Mucosa of stomach (tissue), 1 donor: ENCODE measurements around the gene EHD1.

Experiments
- H3K27me3 ChIP-seq: one replicate; pipeline ENCODE4 v1.7.0; 2013; ENCODE audit warnings: mild to moderate bottlenecking, low read length; ENCODE audit not compliant: control insufficient read depth, insufficient read depth
- H3K36me3 ChIP-seq: one replicate; pipeline ENCODE4 v1.7.0; 2013; ENCODE audit warnings: low read length; ENCODE audit not compliant: control insufficient read depth, insufficient read depth
- H3K4me1 ChIP-seq: one replicate; pipeline ENCODE4 v1.7.0; 2013; ENCODE audit warnings: mild to moderate bottlenecking, low read length; ENCODE audit not compliant: control insufficient read depth, insufficient read depth
- H3K4me3 ChIP-seq: one replicate; pipeline ENCODE4 v1.7.0; 2013; ENCODE audit warnings: low read length
- H3K9ac ChIP-seq: one replicate; pipeline ENCODE4 v1.7.0; 2013; ENCODE audit warnings: mild to moderate bottlenecking, low read length, moderate library complexity
- H3K9me3 ChIP-seq: one replicate; pipeline ENCODE4 v1.7.0; 2013; ENCODE audit warnings: mild to moderate bottlenecking, low read length, moderate library complexity; ENCODE audit not compliant: control insufficient read depth
- donor health status: Pancreatic carcinoma.

The EHD1 gene

DNA sequence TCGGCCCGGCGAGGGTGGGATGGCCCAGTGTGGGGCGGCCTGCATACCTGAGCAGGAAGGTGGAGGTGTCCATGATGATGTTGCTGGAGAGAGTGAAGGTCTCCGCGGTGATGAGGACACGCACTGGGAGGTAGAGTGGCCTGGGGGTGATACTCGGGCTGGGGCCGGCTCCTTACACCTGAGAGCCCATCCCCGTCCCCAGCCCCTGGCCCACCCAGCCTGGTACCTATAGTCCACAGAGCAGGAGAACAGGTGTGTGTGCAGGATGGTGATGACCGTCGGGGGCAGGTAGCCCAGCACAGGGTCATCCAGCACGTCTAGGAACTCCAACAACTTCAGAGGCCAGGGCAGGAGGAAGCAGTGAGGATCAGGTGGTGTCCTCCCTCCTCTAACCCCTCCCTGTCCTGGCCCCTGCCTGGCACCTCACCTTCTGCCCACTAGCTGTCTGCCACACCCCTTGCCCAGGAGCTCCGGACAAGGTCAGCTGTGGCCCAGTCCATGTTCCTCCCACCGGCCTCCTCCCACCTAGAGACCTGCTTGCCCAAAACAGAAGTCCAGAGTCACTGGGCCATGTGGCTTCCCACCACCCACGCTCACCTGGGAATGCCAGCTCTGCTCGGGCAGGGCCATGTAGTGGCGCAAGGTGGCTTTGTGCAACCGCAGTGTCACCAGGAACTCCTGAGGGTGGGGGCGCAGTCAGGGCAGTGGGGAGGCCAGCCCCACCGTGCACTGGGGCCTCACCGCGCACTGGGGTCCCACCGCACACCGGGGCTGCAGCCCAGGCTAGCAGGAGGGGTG lies 27.3 kb upstream of the EHD1 start:
- H3K4me3 ChIP-seq: no peak overlapping the region
- H3K36me3 ChIP-seq: no peaks in the 10 kb centered on the region
- no peaks in the 10 kb centered on the region for H3K9me3 ChIP-seq
- no peaks in the 10 kb centered on the region for H3K4me1 ChIP-seq
- H3K27me3 ChIP-seq: no peaks in the 10 kb centered on the region
- H3K9ac ChIP-seq: no peak overlapping the region

DNA sequence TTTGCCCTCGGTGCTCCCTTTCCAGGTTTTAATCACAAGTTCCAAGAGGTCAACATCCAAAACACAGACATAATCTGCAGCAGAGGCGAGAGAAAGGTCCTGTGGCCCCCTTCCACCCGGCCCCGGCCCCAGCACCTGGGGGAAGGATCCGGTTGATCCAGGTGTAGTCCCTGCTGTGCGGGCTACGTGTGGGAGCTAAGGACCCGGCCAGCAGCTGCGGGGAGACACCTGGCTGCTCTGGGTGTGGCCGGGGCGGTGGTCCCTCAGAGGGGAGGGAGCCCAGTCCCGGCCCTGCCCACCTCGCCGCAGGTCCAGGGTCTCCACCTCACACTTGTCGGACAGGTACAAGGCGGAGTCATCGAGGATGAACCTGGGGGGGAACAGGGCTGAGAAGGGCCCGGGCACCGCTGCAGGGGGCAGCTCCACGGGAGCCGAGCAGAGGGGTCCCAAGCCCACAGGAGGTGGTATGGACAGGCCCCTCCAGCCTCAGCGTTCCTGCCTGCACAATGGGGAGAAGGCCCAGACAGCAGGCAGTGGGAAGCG lies 24.9 kb upstream of the EHD1 start:
- no peak overlapping the region for H3K4me3 ChIP-seq
- H3K9ac ChIP-seq: no peak overlapping the region
- no peaks in the 10 kb centered on the region for H3K9me3 ChIP-seq
- H3K4me1 ChIP-seq: no peaks in the 10 kb centered on the region
- H3K36me3 ChIP-seq: no peaks in the 10 kb centered on the region
- H3K27me3 ChIP-seq: no peaks in the 10 kb centered on the region

DNA sequence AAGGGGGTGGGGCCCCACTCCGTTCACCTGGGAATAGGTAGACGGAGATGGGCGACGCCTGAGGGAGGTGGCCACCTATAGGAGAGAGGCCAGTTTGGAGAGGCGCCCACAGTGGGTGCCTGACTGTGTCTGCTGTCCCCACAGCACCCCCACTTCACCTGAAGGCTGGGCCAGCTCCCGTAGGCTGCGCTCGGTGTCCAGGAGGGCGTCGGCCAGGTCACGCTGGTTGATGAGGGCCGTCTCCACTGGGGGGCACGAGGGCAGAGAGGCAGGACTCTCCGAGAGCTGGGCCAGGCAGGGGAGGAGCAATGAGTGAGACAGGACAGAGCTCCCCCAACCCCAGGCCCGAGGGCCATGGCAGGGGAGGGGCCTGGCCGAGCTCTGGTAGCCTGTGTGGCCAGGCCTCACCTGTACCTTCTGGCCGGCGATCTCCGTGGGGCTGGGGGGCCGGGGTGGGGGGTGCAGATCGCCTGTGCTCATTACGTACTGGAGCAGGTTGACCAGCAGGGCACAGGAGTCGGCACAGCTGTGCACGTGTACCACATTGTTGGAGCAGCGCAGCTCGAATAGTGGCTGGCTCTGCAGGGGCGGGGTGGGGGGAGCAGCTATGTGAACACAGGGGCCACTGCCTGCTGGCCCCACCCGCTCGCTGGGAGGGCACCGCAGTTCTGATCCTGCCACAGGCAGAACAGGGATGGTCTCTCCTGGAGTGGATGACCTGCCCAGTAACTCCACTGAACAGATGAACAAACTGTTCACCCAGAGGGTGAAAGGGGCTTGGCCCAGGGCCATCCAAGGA lies 23.9 kb upstream of the EHD1 start:
- Histone ChIP-seq H3K4me1 (no peaks in the 10 kb centered on the region), H3K9me3 (no peaks in the 10 kb centered on the region), H3K4me3 (no peak overlapping the region), H3K9ac (no peak overlapping the region), H3K27me3 (no peaks in the 10 kb centered on the region), H3K36me3 (no peaks in the 10 kb centered on the region)

- H3K27me3 ChIP-seq: no peaks in the 10 kb centered on the region
- H3K9me3 ChIP-seq: no peaks in the 10 kb centered on the region
- no peaks in the 10 kb centered on the region for H3K36me3 ChIP-seq
- no peaks in the 10 kb centered on the region for H3K4me1 ChIP-seq
- H3K9ac ChIP-seq: no peak overlapping the region
- H3K4me3 ChIP-seq: no peak overlapping the region
Measured at GRCh38 chr11:64900774-64901173, 22.4 kb upstream of the EHD1 start.

DNA sequence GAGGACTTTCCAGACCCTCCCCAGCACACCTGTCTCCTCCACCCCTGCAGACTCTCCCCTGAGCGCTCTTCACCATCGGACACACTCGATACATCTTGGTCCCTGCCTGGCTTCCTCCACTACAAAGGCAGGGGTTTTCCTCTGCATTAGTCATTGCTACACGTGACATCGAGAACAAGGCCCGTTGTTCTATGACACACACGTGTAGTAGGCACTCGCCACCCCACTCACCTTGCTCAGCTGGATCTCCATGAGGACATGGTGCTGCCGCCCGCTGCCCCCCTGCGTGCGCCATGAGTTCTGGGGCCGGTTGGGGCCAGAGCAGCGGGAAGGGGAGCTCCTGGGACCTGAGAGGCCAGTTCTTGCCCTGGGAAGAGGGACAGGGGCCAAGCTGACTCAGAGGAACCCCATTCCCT lies 21.9 kb upstream of the EHD1 start:
- Histone ChIP-seq H3K27me3 (no peaks in the 10 kb centered on the region), H3K4me3 (no peak overlapping the region), H3K9me3 (no peaks in the 10 kb centered on the region), H3K4me1 (no peaks in the 10 kb centered on the region), H3K9ac (no peak overlapping the region), H3K36me3 (no peaks in the 10 kb centered on the region)

GRCh38 chr11:64898541-64898940 lies 20.1 kb upstream of the EHD1 start:
- Histone ChIP-seq H3K9ac (no peak overlapping the region), H3K4me1 (peaks cover 11% of the 10 kb centered on the region), H3K27me3 (no peaks in the 10 kb centered on the region), H3K9me3 (no peaks in the 10 kb centered on the region), H3K36me3 (no peaks in the 10 kb centered on the region), H3K4me3 (no peak overlapping the region)

DNA sequence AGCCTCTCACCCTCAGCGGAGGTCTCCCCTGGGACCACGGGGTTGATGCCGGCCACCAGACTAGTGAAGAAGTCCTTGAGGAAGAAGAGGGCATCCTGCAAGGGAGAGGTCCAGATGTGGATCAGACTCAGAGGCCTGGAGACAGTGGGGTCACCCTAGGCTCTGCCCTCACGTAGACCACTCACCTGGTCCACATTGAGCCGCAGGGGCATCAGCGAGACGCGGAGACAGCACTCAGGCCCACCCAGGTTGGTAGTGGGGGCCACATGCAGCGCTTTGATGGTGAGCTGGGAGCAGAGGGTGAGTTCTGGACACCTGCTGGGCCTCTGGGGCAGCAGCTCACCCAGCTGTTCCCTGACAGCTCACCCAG lies 19.6 kb upstream of the EHD1 start:
- H3K4me1 ChIP-seq: peaks cover 13% of the 10 kb centered on the region
- H3K9ac ChIP-seq: no peak overlapping the region
- H3K4me3 ChIP-seq: no peak overlapping the region
- H3K36me3 ChIP-seq: no peaks in the 10 kb centered on the region
- H3K27me3 ChIP-seq: no peaks in the 10 kb centered on the region
- no peaks in the 10 kb centered on the region for H3K9me3 ChIP-seq

DNA sequence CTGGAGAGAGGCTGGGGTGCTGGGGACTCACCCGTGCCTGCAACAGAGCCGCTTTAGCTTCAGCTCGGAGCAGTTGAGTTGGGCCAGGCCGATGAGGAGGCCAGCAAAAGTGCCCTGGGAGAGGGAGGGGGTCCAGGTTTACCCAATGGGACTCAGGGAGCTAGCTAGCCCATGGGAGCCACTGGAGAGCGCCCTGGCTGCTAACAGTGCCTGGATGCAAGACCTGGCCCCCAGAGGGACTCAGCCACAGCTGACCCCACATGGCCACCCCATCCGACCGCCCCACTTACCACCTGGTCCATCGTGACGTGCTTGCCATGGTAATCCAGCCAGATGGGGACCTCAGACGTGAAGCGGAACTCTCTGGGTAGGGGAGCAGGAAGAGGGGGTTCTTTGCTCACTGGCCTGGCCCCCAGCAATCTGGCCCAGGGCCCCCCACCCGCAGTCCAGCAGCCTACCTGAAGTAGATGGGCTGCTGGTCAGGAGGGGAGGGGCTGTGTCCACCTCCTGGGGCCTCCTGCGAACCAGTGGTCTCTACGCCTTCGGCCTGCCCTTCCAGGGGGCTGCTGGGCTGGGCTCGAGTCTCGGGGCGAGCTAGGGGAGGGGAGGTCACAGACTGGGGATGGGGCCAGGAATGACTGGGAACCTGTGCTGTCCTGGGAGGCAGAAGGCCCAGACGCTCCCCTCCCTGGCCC lies 19.1 kb upstream of the EHD1 start:
- H3K4me3 ChIP-seq: no peak overlapping the region
- peaks cover 4% of the 10 kb centered on the region for H3K36me3 ChIP-seq
- H3K9me3 ChIP-seq: no peaks in the 10 kb centered on the region
- H3K4me1 ChIP-seq: peaks cover 13% of the 10 kb centered on the region
- H3K9ac ChIP-seq: no peak overlapping the region
- H3K27me3 ChIP-seq: no peaks in the 10 kb centered on the region

DNA sequence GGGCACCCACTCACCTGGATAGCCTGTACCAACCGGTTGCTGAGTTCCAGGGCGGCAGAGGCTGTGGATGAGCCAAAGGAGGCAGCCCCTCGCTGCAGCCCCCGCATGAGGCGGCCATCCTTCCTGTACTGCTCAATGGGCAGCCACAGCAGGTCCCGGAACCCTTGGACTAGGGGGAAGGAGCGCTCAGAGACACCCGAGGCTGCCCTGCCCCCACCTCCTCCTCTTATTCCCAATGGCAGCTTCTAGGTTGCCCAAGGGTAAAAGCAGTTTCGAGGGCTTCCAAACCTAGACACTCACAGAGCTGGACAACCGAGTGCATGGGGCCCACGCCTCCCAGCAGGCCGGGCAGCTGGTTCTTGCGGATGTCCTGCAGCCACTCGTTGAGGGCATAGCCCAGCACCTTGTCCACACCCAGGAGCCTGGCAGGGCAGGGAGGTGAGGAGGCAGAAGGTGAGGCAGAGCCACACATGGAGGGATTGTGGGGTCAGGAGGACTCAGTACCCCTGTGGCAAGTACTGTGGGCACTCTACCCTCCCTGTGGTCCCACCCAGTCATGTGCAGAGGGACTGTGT lies 18.1 kb upstream of the EHD1 start:
- H3K27me3 ChIP-seq: no peaks in the 10 kb centered on the region
- H3K9ac ChIP-seq: no peak overlapping the region
- peaks cover 13% of the 10 kb centered on the region for H3K4me1 ChIP-seq
- no peak overlapping the region for H3K4me3 ChIP-seq
- H3K36me3 ChIP-seq: peaks cover 12% of the 10 kb centered on the region
- H3K9me3 ChIP-seq: no peaks in the 10 kb centered on the region

- Histone ChIP-seq H3K9me3 (no peaks in the 10 kb centered on the region), H3K9ac (peak overlapping the region; percentile 98), H3K27me3 (no peaks in the 10 kb centered on the region), H3K4me1 (peaks cover 22% of the 10 kb centered on the region), H3K4me3 (no peak overlapping the region), H3K36me3 (peaks cover 12% of the 10 kb centered on the region)
Measured at GRCh38 chr11:64894812-64895452, 16.5 kb upstream of the EHD1 start.

GRCh38 chr11:64894070-64894811 lies 15.8 kb upstream of the EHD1 start:
- Histone ChIP-seq H3K27me3 (no peaks in the 10 kb centered on the region), H3K9me3 (no peaks in the 10 kb centered on the region), H3K9ac (peak overlapping the region; percentile 98), H3K36me3 (peaks cover 12% of the 10 kb centered on the region), H3K4me1 (peaks cover 27% of the 10 kb centered on the region), H3K4me3 (peak overlapping the region; percentile 93)
